Medulla oblongata (tissue), 1 donor: ENCODE results near the gene CD177.
"Not testable (repeated sequence)": the region's sequence is repeated elsewhere in the genome, so short reads cannot be mapped to it uniquely, and the experiment has no call there.

ENCODE experiments used
- DNase-seq: peaks from one replicate; pipeline ENCODE4 v3.0.0-alpha.2; 2015; ENCODE audit errors: extremely low spot score

The CD177 gene

GRCh38 chr19:43380771-43381386 is 27.4 kb downstream of the CD177 start:
- DNase-seq, result no peak

DNA sequence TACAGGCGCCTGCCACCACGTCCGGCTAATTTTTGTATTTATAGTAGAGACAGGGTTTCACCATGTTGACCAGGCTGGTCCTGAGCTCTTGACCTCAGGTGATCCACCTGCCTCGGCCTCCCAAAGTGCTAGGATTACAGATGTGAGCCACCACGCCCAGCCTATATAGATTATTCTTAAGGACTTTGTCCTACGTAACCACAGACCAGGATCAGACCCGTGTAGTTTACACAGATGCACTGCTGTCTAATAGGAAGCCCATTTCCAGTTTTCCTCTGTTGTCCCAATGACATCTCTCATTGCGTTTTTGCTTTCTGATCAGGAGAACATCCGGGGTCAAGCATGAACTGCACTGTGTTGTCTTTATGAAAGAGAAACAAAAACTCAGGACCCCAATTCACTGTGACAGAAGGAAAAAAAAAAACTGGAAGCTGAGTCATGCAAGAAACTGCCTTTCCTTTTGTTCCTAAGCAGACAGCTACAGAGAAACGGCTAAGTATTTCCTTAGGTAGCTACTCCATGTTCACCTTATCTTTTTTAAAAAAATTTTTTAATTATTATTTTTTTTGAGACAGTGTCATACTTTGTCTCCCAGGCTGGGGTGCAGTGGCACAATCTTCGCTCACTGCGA is 29.2 kb downstream of the CD177 start:
- not testable (repeated sequence) for DNase-seq

GRCh38 chr19:43383254-43383653 is 29.8 kb downstream of the CD177 start:
- not testable (repeated sequence) for DNase-seq

GRCh38 chr19:43383759-43384158 is 30.3 kb downstream of the CD177 start:
- DNase-seq, result not testable (repeated sequence)

- not testable (repeated sequence) for DNase-seq
Observed at GRCh38 chr19:43390903-43391551, 37.5 kb downstream of the CD177 start.

- not testable (repeated sequence) for DNase-seq
Observed at GRCh38 chr19:43391552-43391935, 38.1 kb downstream of the CD177 start.

GRCh38 chr19:43393501-43393900 is 40.0 kb downstream of the CD177 start:
- not testable (repeated sequence) for DNase-seq

DNA sequence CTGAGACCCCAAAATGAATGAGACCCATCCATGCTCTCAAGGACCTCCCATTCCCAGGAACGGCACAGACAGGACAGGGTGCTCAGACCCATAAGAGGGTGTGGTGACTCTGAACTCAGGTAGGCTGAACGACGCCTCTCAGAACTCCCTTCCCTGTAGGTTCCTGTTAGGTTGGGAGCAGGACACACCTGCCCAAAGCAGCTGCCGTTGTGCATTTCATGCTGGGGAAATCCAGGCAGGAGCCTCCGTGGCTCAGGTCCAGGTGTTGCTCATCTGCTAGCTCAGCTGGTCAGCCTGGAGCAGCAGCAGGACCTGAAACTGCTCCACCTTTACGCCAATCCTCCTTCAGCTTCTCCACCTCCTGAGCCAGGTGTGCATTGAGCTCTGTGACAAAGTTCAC is 42.1 kb downstream of the CD177 start:
- DNase-seq, result no peak

GRCh38 chr19:43406297-43406696 is 52.8 kb downstream of the CD177 start:
- no peak for DNase-seq

- DNase-seq, result no peak
Observed at GRCh38 chr19:43407416-43408005, 54.0 kb downstream of the CD177 start.

GRCh38 chr19:43408043-43408442 is 54.6 kb downstream of the CD177 start:
- no peak for DNase-seq

GRCh38 chr19:43409415-43409814 is 55.9 kb downstream of the CD177 start:
- DNase-seq, result no peak

DNA sequence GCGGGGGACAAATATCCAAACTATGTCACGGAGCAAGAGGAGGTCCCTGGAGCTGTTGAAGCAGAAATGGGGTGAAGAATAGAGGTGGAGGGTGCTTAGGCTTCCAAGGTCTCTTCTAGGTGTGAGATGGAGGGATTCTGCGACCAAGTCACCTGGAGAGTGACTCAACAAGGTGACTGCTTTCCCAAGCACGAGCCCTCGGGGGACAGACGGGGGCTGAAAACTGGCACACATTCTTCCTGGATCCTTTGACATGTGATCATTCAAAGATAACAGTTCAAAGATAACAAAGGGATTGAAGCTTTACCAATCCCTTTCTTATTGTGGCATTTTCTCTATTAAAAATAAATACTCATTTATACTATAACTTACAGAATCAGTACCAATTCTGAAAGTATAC is 59.0 kb downstream of the CD177 start:
- DNase-seq, result no peak
